Measurements from ENCODE around the gene FAM184A.

The FAM184A gene

DNA sequence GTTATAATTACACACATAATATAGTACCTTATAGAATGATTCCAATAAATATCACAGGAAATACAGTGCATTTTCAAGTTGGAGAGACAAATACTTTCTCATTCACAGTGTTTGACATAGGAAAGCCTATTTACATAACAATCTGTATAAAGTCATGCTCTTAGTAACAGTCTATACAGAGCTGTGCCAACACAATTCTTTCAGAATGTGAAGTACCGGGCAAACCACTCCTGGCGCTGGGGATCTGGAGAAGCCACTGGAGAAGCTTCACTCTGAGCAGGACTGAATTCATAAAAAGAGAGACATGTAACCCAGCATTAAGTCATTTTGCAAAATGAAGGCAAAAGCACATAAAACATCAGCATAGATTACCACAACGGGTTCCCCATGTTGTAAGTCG, 118.6 kb downstream of the FAM184A start:
- no peak for FAIRE-seq

DNA sequence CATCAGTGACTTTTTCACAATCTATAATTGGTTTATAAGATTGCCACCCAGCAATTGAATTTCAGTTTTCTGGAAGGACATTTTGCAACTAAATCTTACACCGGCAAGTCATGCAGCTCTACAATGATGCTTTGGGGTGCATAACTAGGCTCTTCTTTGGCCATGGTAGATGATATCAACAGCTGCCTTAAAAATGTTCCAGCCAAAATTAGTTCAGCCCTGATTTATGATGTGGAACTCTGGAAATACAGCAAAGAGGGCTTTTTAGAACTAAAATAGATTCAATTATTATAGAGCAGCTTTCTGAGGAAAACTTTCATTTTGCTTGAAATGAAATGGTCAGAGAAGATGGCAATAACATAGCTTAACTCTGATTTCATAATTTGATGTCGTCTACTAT, 125.1 kb downstream of the FAM184A start:
- FAIRE-seq: no peak

DNA sequence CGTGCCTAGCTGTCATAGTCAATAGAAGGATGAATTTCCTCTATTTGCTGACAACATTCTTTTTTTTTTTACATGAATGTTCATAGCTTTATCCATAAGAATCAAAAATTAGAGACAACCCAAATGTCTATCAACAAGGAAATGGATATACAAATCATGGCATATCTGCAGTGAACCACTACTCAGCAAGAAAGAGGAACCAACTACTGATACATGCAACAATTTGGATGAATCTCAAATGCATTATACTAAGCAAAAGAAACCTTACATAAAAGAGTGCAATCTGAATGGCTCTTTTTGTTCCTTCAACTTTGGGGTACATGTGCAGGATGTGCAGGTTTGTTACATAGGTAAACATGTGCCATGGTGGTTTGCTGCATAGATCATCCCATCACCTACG, 125.8 kb downstream of the FAM184A start:
- FAIRE-seq: no peak

- no peak for FAIRE-seq
Measured at GRCh38 chr6:118945217-118945616, 133.2 kb downstream of the FAM184A start.

DNA sequence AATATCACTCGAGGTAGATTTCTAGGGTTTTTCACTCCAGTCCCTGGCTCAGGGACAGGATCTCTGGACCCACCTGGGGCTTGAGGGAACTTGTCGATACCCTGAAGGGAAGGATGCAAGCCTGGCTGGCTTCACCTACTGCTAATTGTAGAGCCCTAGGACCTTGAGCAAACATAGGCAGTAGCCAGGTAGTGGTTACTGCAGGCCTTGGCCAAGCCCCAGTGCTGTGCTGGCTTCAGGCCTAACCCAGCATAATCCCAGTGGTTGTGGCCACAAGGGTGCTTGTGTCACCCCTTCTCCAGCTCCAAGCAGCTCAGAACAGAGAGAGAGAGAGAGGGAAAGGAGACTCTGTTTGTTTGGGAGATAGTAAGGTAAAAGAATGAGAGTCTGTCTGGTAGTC, 137.7 kb downstream of the FAM184A start:
- FAIRE-seq: no peak

DNA sequence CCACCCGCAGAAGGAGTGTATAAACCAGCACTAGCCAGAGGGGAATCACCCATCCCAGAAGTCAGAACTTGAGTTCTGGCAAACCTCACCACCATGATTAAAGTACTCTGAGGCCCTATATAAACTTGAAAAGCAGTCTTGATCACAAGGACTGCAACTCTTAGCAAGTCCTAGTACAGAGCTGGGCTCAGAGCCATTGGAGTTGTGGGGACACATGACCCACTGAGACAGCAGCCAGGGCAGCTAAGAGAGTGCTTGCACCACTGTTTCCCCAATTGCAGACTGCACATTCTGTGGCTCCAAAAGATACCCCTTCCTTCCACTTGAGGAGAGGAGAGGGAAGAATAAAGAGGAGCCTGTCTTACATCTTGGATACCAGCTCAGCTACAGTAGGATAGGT, 138.8 kb downstream of the FAM184A start:
- no peak for FAIRE-seq

- FAIRE-seq: no peak
Measured at GRCh38 chr6:118935978-118936703, 142.3 kb downstream of the FAM184A start.

GRCh38 chr6:118935331-118935668, 143.2 kb downstream of the FAM184A start:
- FAIRE-seq: no peak

- no peak for FAIRE-seq
Measured at GRCh38 chr6:118934461-118935330, 143.8 kb downstream of the FAM184A start, which contains the start of gene MCM9. TSS of gene MCM9 (minus strand) at chr6:118935159. CDS start at chr6:118931723, 3,436 bp downstream.

DNA sequence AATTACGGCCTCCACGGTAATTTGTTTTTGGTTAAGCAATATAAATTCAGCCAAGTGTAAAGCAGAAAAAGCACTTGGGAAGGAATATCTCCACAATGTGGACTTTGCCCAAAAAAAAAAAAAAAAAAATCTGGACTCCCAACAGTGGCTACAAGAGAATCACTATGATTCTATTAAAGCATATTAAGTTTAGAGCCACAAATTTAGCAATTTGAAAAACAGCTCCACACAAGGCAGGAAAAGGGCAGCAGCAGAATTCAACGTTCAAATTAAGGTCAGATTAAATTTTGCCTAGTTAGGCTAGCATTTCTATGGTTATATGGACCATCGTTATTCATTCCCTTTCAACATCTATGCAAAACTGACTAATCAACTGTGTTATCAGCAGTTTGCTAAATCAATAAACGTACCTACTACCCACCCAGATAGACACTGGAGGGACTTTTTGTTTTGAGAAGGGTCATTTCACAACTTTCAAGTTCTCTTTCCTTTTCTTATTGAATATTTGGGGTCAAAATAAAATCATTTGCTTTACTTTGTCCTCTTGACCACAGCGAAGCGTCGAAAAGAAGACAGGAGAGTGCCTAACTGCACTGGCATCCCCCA, 144.5 kb downstream of the FAM184A start:
- FAIRE-seq: no peak

GRCh38 chr6:118932421-118932820, 146.0 kb downstream of the FAM184A start:
- FAIRE-seq: no peak

- FAIRE-seq: no peak
Measured at GRCh38 chr6:118931436-118931835, 147.0 kb downstream of the FAM184A start.

DNA sequence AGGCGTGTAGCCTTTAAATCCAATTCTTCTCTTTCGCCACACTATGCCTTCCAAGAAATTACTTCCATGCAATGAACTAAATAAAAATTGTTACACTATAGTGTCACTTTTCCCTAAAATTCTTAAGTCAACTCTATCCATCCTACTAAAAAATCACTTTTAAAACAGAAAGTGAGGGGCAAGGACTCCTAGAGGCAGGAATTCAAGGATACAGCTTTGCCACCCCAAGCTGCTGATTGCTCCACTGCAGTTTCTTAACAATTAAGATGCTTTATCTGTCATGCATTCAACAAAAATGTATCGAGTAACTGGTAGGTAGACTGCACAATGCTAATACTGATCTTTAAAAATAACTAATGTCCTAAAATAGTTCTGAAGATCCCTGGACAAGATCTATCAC, 147.8 kb downstream of the FAM184A start:
- no peak for FAIRE-seq

GRCh38 chr6:118923035-118923434, 155.4 kb downstream of the FAM184A start:
- no peak for FAIRE-seq

GRCh38 chr6:118921084-118921483, 157.4 kb downstream of the FAM184A start:
- no peak for FAIRE-seq

DNA sequence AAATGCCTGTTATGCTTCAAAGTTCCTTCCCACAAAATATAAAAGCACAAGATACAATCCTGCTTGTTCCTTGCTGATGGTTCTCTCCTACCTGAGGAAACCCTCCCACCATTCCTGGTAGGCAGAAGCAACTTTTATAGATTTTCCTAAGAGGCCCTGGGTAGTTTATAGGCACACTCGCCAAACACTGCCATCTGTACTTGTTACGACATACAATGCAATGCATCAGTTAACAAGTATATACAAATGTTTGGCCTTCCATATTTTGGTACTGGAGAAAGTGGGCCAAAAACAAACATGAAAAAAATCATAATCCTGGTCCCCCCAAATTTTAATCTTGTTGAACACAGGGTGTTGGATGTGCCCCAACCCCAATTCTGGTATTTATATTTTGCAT, 160.1 kb downstream of the FAM184A start:
- no peak for FAIRE-seq

DNA sequence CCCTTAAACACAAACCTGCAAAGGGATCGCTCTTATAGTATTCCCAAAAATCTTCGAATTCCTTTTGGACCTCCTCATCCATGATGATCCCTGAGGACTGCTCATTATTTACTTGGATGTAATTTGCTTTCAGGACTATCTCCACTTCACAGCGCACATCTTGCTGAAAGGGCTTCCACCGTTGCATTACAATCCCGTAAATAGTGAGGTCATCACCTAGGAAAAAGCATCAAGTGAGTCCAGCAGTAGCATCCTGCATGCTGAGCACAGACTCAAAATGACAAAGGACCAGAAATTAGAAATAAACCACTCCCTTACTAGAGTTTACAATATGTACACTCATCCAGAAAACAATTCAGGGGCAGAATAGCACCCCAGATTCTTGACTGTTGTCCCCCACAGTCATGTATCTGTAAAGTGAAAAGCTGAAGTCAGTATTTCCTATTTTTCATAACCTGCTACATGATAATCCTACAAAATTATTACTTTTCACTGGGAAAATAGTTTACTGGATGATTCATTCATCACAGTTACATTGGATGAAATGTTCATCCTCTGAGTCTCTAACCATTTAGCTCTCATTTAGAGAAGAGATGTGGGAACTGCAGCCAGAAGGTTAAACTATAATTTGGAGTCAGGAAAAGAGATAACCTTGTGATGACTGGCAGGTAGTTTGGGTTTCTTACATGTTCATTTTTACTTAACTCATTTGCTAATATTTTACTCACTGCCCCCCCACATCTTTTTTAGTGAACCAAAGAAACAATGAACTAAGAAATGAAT, 160.7 kb downstream of the FAM184A start:
- FAIRE-seq: no peak

DNA sequence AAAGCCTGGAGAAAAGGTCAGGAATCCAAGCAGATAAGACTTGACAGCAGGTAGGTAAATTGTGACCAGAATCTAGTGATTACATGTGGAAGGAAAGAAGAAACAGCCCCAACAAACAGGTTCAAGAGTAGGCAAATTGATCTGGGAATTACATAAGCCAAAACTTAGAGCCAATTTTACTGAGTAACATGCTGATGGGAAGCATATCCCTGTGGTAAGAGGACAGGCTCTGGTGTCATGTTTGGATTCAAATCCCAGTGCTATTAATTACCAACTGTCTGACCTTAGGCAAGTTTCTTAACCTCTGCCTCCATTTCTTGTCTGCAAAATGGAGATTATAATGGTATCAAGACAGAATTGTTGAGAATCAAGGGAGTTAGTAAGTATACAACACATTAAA, 163.9 kb downstream of the FAM184A start:
- FAIRE-seq: no peak

DNA sequence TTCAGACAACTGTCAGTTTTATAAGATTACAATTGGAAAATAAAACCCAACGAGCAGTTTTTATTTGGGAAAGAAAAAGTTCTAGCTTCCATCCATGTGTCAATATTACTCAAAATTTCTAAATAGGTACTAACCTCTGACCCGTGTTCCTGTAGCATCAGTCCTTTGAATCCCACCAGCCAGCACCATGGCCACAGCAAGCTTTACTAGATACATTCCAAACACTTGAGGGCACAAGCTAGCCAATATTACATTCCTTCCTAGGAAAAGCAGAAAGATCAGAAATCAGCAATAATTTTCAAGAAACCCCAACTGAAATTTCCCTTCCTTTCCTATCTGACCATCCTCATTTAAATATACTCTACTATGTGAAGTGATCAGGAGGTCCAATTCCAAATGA, 165.3 kb downstream of the FAM184A start:
- no peak for FAIRE-seq

GRCh38 chr6:118912646-118913045, 165.8 kb downstream of the FAM184A start:
- no peak for FAIRE-seq
